ENCODE measurements around the gene LETM1. TPM values are rescaled to one million over a fixed set of nuclear protein-coding genes. Genes with fewer than 3 reads are reported as not detected.
A peak's percentile ranks its signal among the peaks of the same experiment; 100 is the strongest.

LETM1 gene
- total and polyA plus RNA-seq, 2 of the 13 experiments (the other 11 are each of a cell fraction or from before 2014, with no cell fraction given), result 9.7 to 41.6 TPM

DNA sequence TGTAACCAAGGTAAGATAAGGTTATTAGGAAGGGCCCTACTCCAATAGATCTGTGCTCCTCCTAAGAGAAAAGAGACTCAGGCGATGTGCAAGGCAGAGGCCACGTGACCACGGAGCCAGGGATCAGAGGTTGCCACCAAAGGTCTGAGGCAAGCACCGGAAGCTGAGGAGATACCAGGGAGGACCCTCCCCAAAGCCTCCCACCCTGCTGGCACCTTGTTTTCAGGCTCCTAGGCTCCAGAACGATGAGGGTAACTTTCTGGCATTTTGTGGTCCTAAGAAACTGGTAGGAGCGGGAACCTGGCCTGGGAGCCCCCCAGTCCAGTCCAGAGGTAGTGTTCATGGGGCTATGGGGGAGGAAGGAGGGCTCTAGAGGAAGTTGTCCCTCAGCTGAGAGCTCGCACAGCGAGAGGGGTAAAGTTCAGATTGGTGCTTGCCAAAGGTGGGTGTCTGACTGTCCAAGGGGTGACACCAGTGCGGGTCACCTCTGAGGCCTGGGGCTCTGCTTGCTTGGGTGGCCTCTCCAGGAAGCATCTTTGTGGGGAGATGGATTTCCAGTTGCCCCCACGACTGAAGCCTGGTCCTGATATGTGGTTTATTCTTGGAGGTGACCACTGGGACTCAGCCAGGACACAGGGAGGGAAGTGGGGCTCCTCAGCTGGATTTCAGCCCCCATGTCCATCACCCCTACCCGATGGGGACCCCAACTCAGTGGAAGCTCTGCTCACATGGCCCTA, 7.5 kb upstream of the LETM1 start (continued):
- TF ChIP-seq ZNF296 (CRISPR knock-in tag; conservative IDR thresholded peaks at IDR 0.05) (no peak), HCFC1 (IDR thresholded peaks at IDR 0.05; ENCODE audit: low read depth, low read length) (no peak), HMG20B (CRISPR knock-in tag; conservative IDR thresholded peaks at IDR 0.05) (no peak), XBP1 (CRISPR knock-in tag; IDR thresholded peaks at IDR 0.05) (no peak), KDM6A (CRISPR knock-in tag; IDR thresholded peaks at IDR 0.05; ENCODE audit: low read depth) (no peak), KDM2A (CRISPR knock-in tag; IDR thresholded peaks at IDR 0.05; ENCODE audit: borderline replicate concordance, low read depth) (no peak; the same call in 1 of the 2 replicates), KLF12 (CRISPR knock-in tag; IDR thresholded peaks at IDR 0.05; ENCODE audit: borderline replicate concordance) (no peak), AHR (CRISPR knock-in tag; IDR thresholded peaks at IDR 0.05) (no peak), ZNF138 (CRISPR knock-in tag; IDR thresholded peaks at IDR 0.05; ENCODE audit: low read depth) (no peak), POLR2G (IDR thresholded peaks at IDR 0.05; ENCODE audit: low read depth, low read length) (peak; percentile 44), NRL (CRISPR knock-in tag; IDR thresholded peaks at IDR 0.05; ENCODE audit: borderline replicate concordance) (peak; percentile 69; the same call in 1 of the 2 replicates), FOXA1 (IDR thresholded peaks at IDR 0.05) (no peak), FOXA1 (CRISPR knock-in tag; IDR thresholded peaks at IDR 0.05) (no peak)
- TF ChIP-seq, protein P1, sequence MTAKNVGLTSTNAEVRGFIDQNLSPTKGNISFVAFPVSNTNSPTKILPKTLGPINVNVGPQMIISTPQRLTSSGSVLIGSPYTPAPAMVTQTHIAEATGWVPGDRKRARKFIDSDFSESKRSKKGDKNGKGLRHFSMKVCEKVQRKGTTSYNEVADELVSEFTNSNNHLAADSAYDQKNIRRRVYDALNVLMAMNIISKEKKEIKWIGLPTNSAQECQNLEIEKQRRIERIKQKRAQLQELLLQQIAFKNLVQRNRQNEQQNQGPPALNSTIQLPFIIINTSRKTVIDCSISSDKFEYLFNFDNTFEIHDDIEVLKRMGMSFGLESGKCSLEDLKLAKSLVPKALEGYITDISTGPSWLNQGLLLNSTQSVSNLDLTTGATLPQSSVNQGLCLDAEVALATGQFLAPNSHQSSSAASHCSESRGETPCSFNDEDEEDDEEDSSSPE (CRISPR knock-in tag; IDR thresholded peaks at IDR 0.05), result peak; percentile 43; the same call in 1 of the 2 replicates
- TF ChIP-seq, protein P2, sequence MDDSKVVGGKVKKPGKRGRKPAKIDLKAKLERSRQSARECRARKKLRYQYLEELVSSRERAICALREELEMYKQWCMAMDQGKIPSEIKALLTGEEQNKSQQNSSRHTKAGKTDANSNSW (CRISPR knock-in tag; IDR thresholded peaks at IDR 0.05; ENCODE audit: borderline replicate concordance), result 0 out of 2 replicates have a peak, but pooled peaks have one; percentile 33
- TF ChIP-seq, protein P3, sequence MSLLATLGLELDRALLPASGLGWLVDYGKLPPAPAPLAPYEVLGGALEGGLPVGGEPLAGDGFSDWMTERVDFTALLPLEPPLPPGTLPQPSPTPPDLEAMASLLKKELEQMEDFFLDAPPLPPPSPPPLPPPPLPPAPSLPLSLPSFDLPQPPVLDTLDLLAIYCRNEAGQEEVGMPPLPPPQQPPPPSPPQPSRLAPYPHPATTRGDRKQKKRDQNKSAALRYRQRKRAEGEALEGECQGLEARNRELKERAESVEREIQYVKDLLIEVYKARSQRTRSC (CRISPR knock-in tag; IDR thresholded peaks at IDR 0.05; ENCODE audit: low read depth), result no peak
- TF ChIP-seq, protein P4, sequence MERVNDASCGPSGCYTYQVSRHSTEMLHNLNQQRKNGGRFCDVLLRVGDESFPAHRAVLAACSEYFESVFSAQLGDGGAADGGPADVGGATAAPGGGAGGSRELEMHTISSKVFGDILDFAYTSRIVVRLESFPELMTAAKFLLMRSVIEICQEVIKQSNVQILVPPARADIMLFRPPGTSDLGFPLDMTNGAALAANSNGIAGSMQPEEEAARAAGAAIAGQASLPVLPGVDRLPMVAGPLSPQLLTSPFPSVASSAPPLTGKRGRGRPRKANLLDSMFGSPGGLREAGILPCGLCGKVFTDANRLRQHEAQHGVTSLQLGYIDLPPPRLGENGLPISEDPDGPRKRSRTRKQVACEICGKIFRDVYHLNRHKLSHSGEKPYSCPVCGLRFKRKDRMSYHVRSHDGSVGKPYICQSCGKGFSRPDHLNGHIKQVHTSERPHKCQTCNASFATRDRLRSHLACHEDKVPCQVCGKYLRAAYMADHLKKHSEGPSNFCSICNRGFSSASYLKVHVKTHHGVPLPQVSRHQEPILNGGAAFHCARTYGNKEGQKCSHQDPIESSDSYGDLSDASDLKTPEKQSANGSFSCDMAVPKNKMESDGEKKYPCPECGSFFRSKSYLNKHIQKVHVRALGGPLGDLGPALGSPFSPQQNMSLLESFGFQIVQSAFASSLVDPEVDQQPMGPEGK (CRISPR knock-in tag; IDR thresholded peaks at IDR 0.05), result peak; percentile 59; the same call in 1 of the 2 replicates
- TF ChIP-seq, protein P5, sequence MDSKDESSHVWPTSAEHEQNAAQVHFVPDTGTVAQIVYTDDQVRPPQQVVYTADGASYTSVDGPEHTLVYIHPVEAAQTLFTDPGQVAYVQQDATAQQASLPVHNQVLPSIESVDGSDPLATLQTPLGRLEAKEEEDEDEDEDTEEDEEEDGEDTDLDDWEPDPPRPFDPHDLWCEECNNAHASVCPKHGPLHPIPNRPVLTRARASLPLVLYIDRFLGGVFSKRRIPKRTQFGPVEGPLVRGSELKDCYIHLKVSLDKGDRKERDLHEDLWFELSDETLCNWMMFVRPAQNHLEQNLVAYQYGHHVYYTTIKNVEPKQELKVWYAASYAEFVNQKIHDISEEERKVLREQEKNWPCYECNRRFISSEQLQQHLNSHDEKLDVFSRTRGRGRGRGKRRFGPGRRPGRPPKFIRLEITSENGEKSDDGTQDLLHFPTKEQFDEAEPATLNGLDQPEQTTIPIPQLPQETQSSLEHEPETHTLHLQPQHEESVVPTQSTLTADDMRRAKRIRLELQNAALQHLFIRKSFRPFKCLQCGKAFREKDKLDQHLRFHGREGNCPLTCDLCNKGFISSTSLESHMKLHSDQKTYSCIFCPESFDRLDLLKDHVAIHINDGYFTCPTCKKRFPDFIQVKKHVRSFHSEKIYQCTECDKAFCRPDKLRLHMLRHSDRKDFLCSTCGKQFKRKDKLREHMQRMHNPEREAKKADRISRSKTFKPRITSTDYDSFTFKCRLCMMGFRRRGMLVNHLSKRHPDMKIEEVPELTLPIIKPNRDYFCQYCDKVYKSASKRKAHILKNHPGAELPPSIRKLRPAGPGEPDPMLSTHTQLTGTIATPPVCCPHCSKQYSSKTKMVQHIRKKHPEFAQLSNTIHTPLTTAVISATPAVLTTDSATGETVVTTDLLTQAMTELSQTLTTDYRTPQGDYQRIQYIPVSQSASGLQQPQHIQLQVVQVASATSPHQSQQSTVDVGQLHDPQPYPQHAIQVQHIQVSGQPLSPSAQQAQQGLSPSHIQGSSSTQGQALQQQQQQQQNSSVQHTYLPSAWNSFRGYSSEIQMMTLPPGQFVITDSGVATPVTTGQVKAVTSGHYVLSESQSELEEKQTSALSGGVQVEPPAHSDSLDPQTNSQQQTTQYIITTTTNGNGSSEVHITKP (CRISPR knock-in tag; IDR thresholded peaks at IDR 0.05; ENCODE audit: low read depth), result no peak
- TF ChIP-seq, protein P6, sequence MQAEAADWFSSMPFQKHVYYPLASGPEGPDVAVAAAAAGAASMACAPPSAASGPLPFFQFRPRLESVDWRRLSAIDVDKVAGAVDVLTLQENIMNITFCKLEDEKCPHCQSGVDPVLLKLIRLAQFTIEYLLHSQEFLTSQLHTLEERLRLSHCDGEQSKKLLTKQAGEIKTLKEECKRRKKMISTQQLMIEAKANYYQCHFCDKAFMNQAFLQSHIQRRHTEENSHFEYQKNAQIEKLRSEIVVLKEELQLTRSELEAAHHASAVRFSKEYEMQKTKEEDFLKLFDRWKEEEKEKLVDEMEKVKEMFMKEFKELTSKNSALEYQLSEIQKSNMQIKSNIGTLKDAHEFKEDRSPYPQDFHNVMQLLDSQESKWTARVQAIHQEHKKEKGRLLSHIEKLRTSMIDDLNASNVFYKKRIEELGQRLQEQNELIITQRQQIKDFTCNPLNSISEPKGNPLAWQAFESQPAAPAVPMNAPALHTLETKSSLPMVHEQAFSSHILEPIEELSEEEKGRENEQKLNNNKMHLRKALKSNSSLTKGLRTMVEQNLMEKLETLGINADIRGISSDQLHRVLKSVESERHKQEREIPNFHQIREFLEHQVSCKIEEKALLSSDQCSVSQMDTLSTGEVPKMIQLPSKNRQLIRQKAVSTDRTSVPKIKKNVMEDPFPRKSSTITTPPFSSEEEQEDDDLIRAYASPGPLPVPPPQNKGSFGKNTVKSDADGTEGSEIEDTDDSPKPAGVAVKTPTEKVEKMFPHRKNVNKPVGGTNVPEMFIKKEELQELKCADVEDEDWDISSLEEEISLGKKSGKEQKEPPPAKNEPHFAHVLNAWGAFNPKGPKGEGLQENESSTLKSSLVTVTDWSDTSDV (CRISPR knock-in tag; IDR thresholded peaks at IDR 0.05), result no peak
